Thymus (tissue), 11 donors: ENCODE measurements around the gene TM4SF1. TPM values are rescaled to one million over a fixed set of nuclear protein-coding genes. Genes with fewer than 3 reads are reported as not detected.
A peak's percentile ranks its signal among the peaks of the same experiment; 100 is the strongest.

Experiments used
- DNase-seq, 9 donors: peaks; one replicate each; pipeline ENCODE4 v3.0.0-alpha.2; 2013; ENCODE audit warnings: low spot score in 9 of 9, low read depth in 6 of 9, missing footprints in 1 of 9
- H3K27ac ChIP-seq, 2 donors: one replicate each; pipeline ENCODE4 v1.5.1; 2013; ENCODE audit warnings: control low read depth in 1 of 2, low read depth in 1 of 2, low read length in 1 of 2, mild to moderate bottlenecking in 1 of 2, moderate library complexity in 1 of 2
- H3K27me3 ChIP-seq, 2 donors: one replicate each; pipeline ENCODE4 v1.5.1; 2013; ENCODE audit warnings: low read length in 1 of 2; ENCODE audit not compliant: control insufficient read depth in 2 of 2, insufficient read depth in 1 of 2
- H3K36me3 ChIP-seq, 2 donors: one replicate each; pipeline ENCODE4 v1.5.1; 2013; ENCODE audit warnings: low read length in 1 of 2, mild to moderate bottlenecking in 1 of 2, moderate library complexity in 1 of 2; ENCODE audit not compliant: control insufficient read depth in 2 of 2, insufficient read depth in 2 of 2
- H3K4me1 ChIP-seq, 2 donors: one replicate each; pipeline ENCODE4 v1.5.1; 2013; ENCODE audit warnings: low read length in 2 of 2; ENCODE audit not compliant: control insufficient read depth in 2 of 2, insufficient read depth in 2 of 2
- H3K4me3 ChIP-seq, 2 donors: one replicate each; pipeline ENCODE4 v1.5.1; 2013; ENCODE audit warnings: low read length in 2 of 2, control low read depth in 1 of 2, mild to moderate bottlenecking in 1 of 2
- H3K9me3 ChIP-seq, 2 donors: one replicate each; pipeline ENCODE4 v1.5.1; 2013; ENCODE audit warnings: low read length in 1 of 2, mild to moderate bottlenecking in 1 of 2; ENCODE audit not compliant: control insufficient read depth in 2 of 2, insufficient read depth in 1 of 2
- WGBS: extraction: QIAGEN DNeasy Blood & Tissue Kit; methylation state at CpG from one replicate; pipeline ENCODE4 v1.1.7; 2013; 5-methylcytosine and 5-hydroxymethylcytosine counted together
- polyA plus RNA-seq: library from polyadenylated mRNA; stranded (reverse); fragments of 200-250 nt; gene quantifications from one replicate; pipeline ENCODE4 v1.2.3, GENCODE V29; 2013
- total RNA-seq: library from RNA; stranded (reverse); fragments of 120-200 nt; gene quantifications from one replicate; pipeline ENCODE4 v1.2.4, GENCODE V29; 2013
- donor health status: healthy.

The TM4SF1 gene
- total and polyA plus RNA-seq, 2 donors: 12.9 to 38.8 TPM

GRCh38 chr3:149330609-149331331, 46.7 kb downstream of the TM4SF1 start:
- no peaks in the 10 kb centered on the region for H3K9me3 ChIP-seq
- H3K27ac ChIP-seq: no peak overlapping the region
- 95% methylated on average over 2 of the region's 2 CpGs for WGBS
- H3K27me3 ChIP-seq: no peaks in the 10 kb centered on the region
- no peaks in the 10 kb centered on the region for H3K4me1 ChIP-seq
- DNase-seq: no peak
- no peak overlapping the region for H3K4me3 ChIP-seq
- H3K36me3 ChIP-seq: no peaks in the 10 kb centered on the region

- Histone ChIP-seq H3K4me3 (no peak overlapping the region), H3K27ac (no peak overlapping the region), H3K9me3 (no peaks in the 10 kb centered on the region), H3K27me3 (no peaks in the 10 kb centered on the region), H3K4me1 (no peaks in the 10 kb centered on the region), H3K36me3 (no peaks in the 10 kb centered on the region)
- DNase-seq: no peak
- 96% methylated on average over 2 of the region's 2 CpGs for WGBS
Measured at GRCh38 chr3:149327156-149327555, 50.3 kb downstream of the TM4SF1 start.

GRCh38 chr3:149325581-149325980, 51.9 kb downstream of the TM4SF1 start:
- Histone ChIP-seq H3K4me1 (no peaks in the 10 kb centered on the region), H3K27me3 (no peaks in the 10 kb centered on the region), H3K9me3 (no peaks in the 10 kb centered on the region), H3K27ac (no peak overlapping the region), H3K36me3 (no peaks in the 10 kb centered on the region), H3K4me3 (no peak overlapping the region)
- no peak for DNase-seq

- DNase-seq: no peak
Measured at GRCh38 chr3:149324332-149324731, 53.1 kb downstream of the TM4SF1 start.

DNA sequence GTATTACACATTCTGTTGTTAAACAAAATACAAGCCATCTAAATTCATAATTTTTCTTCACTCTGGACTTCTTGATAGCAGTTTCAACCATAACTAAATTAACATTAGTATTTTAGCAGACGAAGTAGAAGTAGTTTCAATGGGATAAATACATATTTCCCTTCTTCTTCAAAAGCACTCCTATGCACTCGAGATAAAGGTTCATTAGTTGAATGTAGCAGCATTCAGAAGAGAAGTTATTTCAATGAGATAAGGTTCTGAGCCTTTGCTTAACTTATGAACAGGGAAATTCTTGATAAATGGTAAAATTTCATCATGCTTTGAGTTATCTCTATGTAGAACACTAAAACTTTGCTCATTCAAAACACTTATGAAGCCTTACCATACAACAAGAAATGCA, 55.8 kb downstream of the TM4SF1 start:
- H3K27me3 ChIP-seq: no peaks in the 10 kb centered on the region
- DNase-seq: no peak
- no peak overlapping the region for H3K27ac ChIP-seq
- WGBS: 92% methylated on average over 2 of the region's 2 CpGs
- H3K36me3 ChIP-seq: no peaks in the 10 kb centered on the region
- peaks cover 0 to 2% of the 10 kb centered on the region in 2 donors for H3K4me1 ChIP-seq
- no peaks in the 10 kb centered on the region for H3K9me3 ChIP-seq
- no peak overlapping the region for H3K4me3 ChIP-seq

More at GRCh38 chr3:149324332-149324731, 53.1 kb downstream of the TM4SF1 start:
- Histone ChIP-seq H3K27me3 (no peaks in the 10 kb centered on the region), H3K4me1 (peaks cover 0 to 2% of the 10 kb centered on the region in 2 donors), H3K27ac (no peak overlapping the region), H3K9me3 (no peaks in the 10 kb centered on the region), H3K36me3 (no peaks in the 10 kb centered on the region), H3K4me3 (no peak overlapping the region)

GRCh38 chr3:149321136-149321535, 56.3 kb downstream of the TM4SF1 start:
- Histone ChIP-seq H3K9me3 (no peaks in the 10 kb centered on the region), H3K27me3 (no peaks in the 10 kb centered on the region), H3K36me3 (no peaks in the 10 kb centered on the region), H3K4me3 (no peak overlapping the region), H3K27ac (no peak overlapping the region), H3K4me1 (peaks cover 0 to 2% of the 10 kb centered on the region in 2 donors)
- DNase-seq: no peak

DNA sequence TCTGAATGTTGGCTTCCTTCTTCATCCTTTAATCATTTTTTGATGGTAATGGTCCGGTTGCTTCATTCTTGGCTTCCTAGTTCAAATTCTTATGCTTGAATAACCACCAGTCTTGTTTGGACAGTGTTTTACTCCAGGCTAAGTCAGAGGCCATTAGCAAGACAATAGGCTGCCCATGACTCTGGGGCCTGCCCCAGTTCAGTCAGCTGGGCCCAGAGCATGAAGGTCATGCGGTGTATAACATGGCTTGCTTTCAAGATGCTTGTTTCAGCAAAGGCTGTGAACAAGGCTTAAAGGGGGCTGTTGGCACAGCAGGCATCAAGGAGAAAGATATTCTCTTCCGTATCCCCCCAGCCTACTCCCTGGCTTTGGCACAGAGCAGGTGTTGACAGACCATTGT, 57.7 kb downstream of the TM4SF1 start:
- WGBS: 96% methylated on average over 3 of the region's 3 CpGs
- H3K27me3 ChIP-seq: no peaks in the 10 kb centered on the region
- no peak overlapping the region for H3K4me3 ChIP-seq
- no peak overlapping the region for H3K27ac ChIP-seq
- H3K36me3 ChIP-seq: no peaks in the 10 kb centered on the region
- peaks cover 0 to 2% of the 10 kb centered on the region in 2 donors for H3K4me1 ChIP-seq
- DNase-seq: peak in 1 of 9 donors; percentile 20
- no peaks in the 10 kb centered on the region for H3K9me3 ChIP-seq

Other genes with a start within 250 kb of the TM4SF1 start
- 17.7 TPM for gene HPS3, start 248.0 kb downstream of the TM4SF1 start, total RNA-seq
- gene HPS3, start 248.0 kb downstream of the TM4SF1 start, polyA plus RNA-seq: 26.3 TPM
- gene CP, start 155.8 kb downstream of the TM4SF1 start, total RNA-seq: 0.19 TPM
- gene CP, start 155.8 kb downstream of the TM4SF1 start, polyA plus RNA-seq: 4.2 TPM
- 3.2 TPM for gene TM4SF18, start 44.0 kb downstream of the TM4SF1 start, total RNA-seq
- 0.66 TPM for gene TM4SF18, start 44.0 kb downstream of the TM4SF1 start, polyA plus RNA-seq
- gene TM4SF4, start 97.0 kb upstream of the TM4SF1 start, total RNA-seq: 0.09 TPM
- 0.07 TPM for gene TM4SF4, start 97.0 kb upstream of the TM4SF1 start, polyA plus RNA-seq